HEK293 (cell line): Measurements from ENCODE around the gene TIAL1.
A peak's percentile ranks its signal among the peaks of the same experiment; 100 is the strongest.

Experiments used
- CTCF ChIA-PET: fragments of 350-600 bp; formaldehyde crosslinking; extraction: SDS; loops from one replicate; lab custom pipeline; 2021; ENCODE audit warnings: antibody characterized with exemption; lab: Yijun Ruan, JAX
- POLR2A ChIA-PET: fragments of 300-600 bp; formaldehyde crosslinking; extraction: SDS; loops from one replicate; lab custom pipeline; 2020; ENCODE audit warnings: antibody characterized with exemption, inconsistent platforms; lab: Yijun Ruan, JAX
- H3K27ac ChIP-seq: fragments of 200-500 bp; sonication (Bioruptor generic); 2 replicates; pipeline ENCODE4 v1.5.1; 2014; ENCODE audit warnings: low read depth, low read length, control low read depth, inconsistent platforms; ENCODE audit errors: extremely low read depth
- H3K36me3 ChIP-seq, 2 experiments: fragments of 200-500 bp in 1 of 2; sonication (Bioruptor generic) in 1 of 2; 1 replicate in 1 of 2; 2 replicates in 1 of 2; pipeline ENCODE4 v1.5.1; 2014 to 2017; ENCODE audit warnings: inconsistent platforms in 2 of 2, low read length in 2 of 2; ENCODE audit not compliant: control insufficient read depth in 2 of 2, insufficient read depth in 1 of 2
- H3K4me1 ChIP-seq: fragments of 200-500 bp; sonication (Bioruptor generic); 2 replicates; pipeline ENCODE4 v1.5.1; 2014; ENCODE audit warnings: mild to moderate bottlenecking, low read length, inconsistent platforms; ENCODE audit not compliant: control insufficient read depth, insufficient read depth
- H3K4me3 ChIP-seq: 2 replicates; pipeline ENCODE4 v1.5.1; 2011; ENCODE audit warnings: low read depth, mild to moderate bottlenecking, control low read depth, low read length, moderate library complexity
- H3K9me3 ChIP-seq: fragments of 200-500 bp; sonication (Bioruptor generic); 2 replicates; pipeline ENCODE4 v1.5.1; 2014; ENCODE audit warnings: low read depth, low read length, inconsistent platforms; ENCODE audit not compliant: control insufficient read depth, insufficient read depth
- CTCF ChIP-seq: fragments of 450-650 bp; formaldehyde crosslinking; IDR thresholded peaks from 2 replicates; pipeline ENCODE4 v1.5.1; 2016; ENCODE audit warnings: missing biosample characterization, missing genetic modification characterization
- ELK4 ChIP-seq: IDR thresholded peaks from 2 replicates; pipeline ENCODE4 v1.6.1; 2011; ENCODE audit warnings: mild to moderate bottlenecking, low read depth, low read length, borderline replicate concordance
- GLIS2 ChIP-seq: fragments of 450-650 bp; formaldehyde crosslinking; IDR thresholded peaks from 2 replicates; pipeline ENCODE4 v1.5.1; 2016; ENCODE audit warnings: missing biosample characterization, missing genetic modification characterization
- KLF10 ChIP-seq: fragments of 450-650 bp; IDR thresholded peaks from 2 replicates; pipeline ENCODE4 v1.5.1; 2018; ENCODE audit warnings: missing biosample characterization, mild to moderate bottlenecking, missing genetic modification characterization
- OSR2 ChIP-seq: fragments of 450-650 bp; formaldehyde crosslinking; IDR thresholded peaks from 2 replicates; pipeline ENCODE4 v1.5.1; 2016; ENCODE audit warnings: missing biosample characterization, missing genetic modification characterization
- PATZ1 ChIP-seq: fragments of 450-650 bp; formaldehyde crosslinking; IDR thresholded peaks from 2 replicates; pipeline ENCODE4 v1.5.1; 2016; ENCODE audit warnings: missing biosample characterization, missing genetic modification characterization
- PRDM10 ChIP-seq: fragments of 450-650 bp; formaldehyde crosslinking; IDR thresholded peaks from 2 replicates; pipeline ENCODE4 v1.5.1; 2016; ENCODE audit warnings: missing biosample characterization, missing genetic modification characterization
- SCRT1 ChIP-seq: fragments of 450-650 bp; formaldehyde crosslinking; IDR thresholded peaks from 2 replicates; pipeline ENCODE4 v1.5.1; 2016; ENCODE audit warnings: missing biosample characterization, missing genetic modification characterization, borderline replicate concordance
- SCRT2 ChIP-seq: fragments of 450-650 bp; formaldehyde crosslinking; IDR thresholded peaks from 2 replicates; pipeline ENCODE4 v1.5.1; 2016; ENCODE audit warnings: missing biosample characterization, missing genetic modification characterization
- TRIM28 ChIP-seq: IDR thresholded peaks from 2 replicates; pipeline ENCODE4 v1.6.1; 2011; ENCODE audit warnings: low read length, control low read depth, borderline replicate concordance
- WT1 ChIP-seq: fragments of 450-650 bp; formaldehyde crosslinking; IDR thresholded peaks from 2 replicates; pipeline ENCODE4 v1.5.1; 2016; ENCODE audit warnings: missing biosample characterization, missing genetic modification characterization
- ZBTB20 ChIP-seq: fragments of 450-650 bp; formaldehyde crosslinking; IDR thresholded peaks from 2 replicates; pipeline ENCODE4 v1.5.1; 2016; ENCODE audit warnings: missing biosample characterization, missing genetic modification characterization
- ZBTB48 ChIP-seq: fragments of 450-650 bp; formaldehyde crosslinking; IDR thresholded peaks from 2 replicates; pipeline ENCODE4 v1.5.1; 2016; ENCODE audit warnings: missing biosample characterization, missing genetic modification characterization
- ZIC2 ChIP-seq: fragments of 450-650 bp; formaldehyde crosslinking; IDR thresholded peaks from 2 replicates; pipeline ENCODE4 v1.5.1; 2016; ENCODE audit warnings: missing biosample characterization, missing genetic modification characterization
- ZNF148 ChIP-seq: fragments of 450-650 bp; formaldehyde crosslinking; IDR thresholded peaks from 2 replicates; pipeline ENCODE4 v1.5.0; 2017; ENCODE audit warnings: missing biosample characterization, missing genetic modification characterization, borderline replicate concordance
- ZNF184 ChIP-seq: fragments of 450-650 bp; IDR thresholded peaks from 2 replicates; pipeline ENCODE4 v1.5.1; 2018; ENCODE audit warnings: missing biosample characterization, mild to moderate bottlenecking, missing genetic modification characterization
- ZNF292 ChIP-seq: fragments of 450-650 bp; formaldehyde crosslinking; IDR thresholded peaks from 2 replicates; pipeline ENCODE4 v1.5.1; 2016; ENCODE audit warnings: low read depth, missing biosample characterization, missing genetic modification characterization, borderline replicate concordance
- ZNF366 ChIP-seq: fragments of 450-650 bp; formaldehyde crosslinking; conservative IDR thresholded peaks from 2 replicates; pipeline ENCODE4 v1.5.1; 2016; ENCODE audit warnings: missing biosample characterization, missing genetic modification characterization
- ZNF600 ChIP-seq: fragments of 450-650 bp; formaldehyde crosslinking; IDR thresholded peaks from 2 replicates; pipeline ENCODE4 v1.5.1; 2016; ENCODE audit warnings: missing biosample characterization, missing genetic modification characterization
- ZSCAN30 ChIP-seq: fragments of 450-650 bp; IDR thresholded peaks from 2 replicates; pipeline ENCODE4 v1.5.1; 2018; ENCODE audit warnings: missing biosample characterization, mild to moderate bottlenecking, missing genetic modification characterization, moderate library complexity

Gene TIAL1

GRCh38 chr10:119538632-119539358 lies 58.0 kb downstream of the TIAL1 start:
- TF ChIP-seq GLIS2 (tag by site-specific recombination), result peak; percentile 44
- TF ChIP-seq CTCF (tag by site-specific recombination), result peak; percentile 59
- TF ChIP-seq OSR2 (tag by site-specific recombination), result 0 out of 2 replicates have a peak, but pooled peaks have one; percentile 29
- TF ChIP-seq SCRT1 (tag by site-specific recombination), result 0 out of 2 replicates have a peak, but pooled peaks have one; percentile 28
- peak; percentile 86 for TF ChIP-seq SCRT2 (tag by site-specific recombination)
- TF ChIP-seq KLF10 (tag by site-specific recombination), result no peak
- TF ChIP-seq ZIC2 (tag by site-specific recombination), result peak; percentile 95
- TF ChIP-seq ZBTB48 (tag by site-specific recombination), result peak; percentile 76
- no peak for TF ChIP-seq TRIM28
- TF ChIP-seq ZBTB20 (tag by site-specific recombination), result 0 out of 2 replicates have a peak, but pooled peaks have one; percentile 16
- Histone ChIP-seq H3K9me3 (no peaks in the 10 kb centered on the region), H3K4me3 (no peak overlapping the region), H3K36me3 (no peaks in the 10 kb centered on the region), H3K4me1 (peaks cover 8% of the 10 kb centered on the region; the same call in 1 of the 2 replicates), H3K27ac (no peak overlapping the region)
- ChIA-PET CTCF (interaction anchor here (0.9 to 1.7 kb wide), 3 partner anchors 12 to 339 kb away, joined by 3 to 5 read pairs (median 3); no protein-coding TSS in a partner anchor), POLR2A (interaction anchor here (0.9 kb wide), 1 partner anchor 9 kb away, joined by 3 read pairs; no protein-coding TSS in a partner anchor)

GRCh38 chr10:119537953-119538630 lies 58.7 kb downstream of the TIAL1 start:
- ChIA-PET CTCF (interaction anchor here (0.9 to 1.7 kb wide), 3 partner anchors 11 to 339 kb away, joined by 3 to 5 read pairs (median 3); no protein-coding TSS in a partner anchor), POLR2A (interaction anchor here (0.9 kb wide), 1 partner anchor 9 kb away, joined by 3 read pairs; no protein-coding TSS in a partner anchor)
- Histone ChIP-seq H3K27ac (no peak overlapping the region), H3K4me1 (peaks cover 8% of the 10 kb centered on the region; the same call in 1 of the 2 replicates), H3K4me3 (no peak overlapping the region), H3K9me3 (no peaks in the 10 kb centered on the region), H3K36me3 (no peaks in the 10 kb centered on the region)
- 0 out of 2 replicates have a peak, but pooled peaks have one; percentile 16 for TF ChIP-seq ZNF600 (tag by site-specific recombination)
- no peak for TF ChIP-seq ZNF292 (tag by site-specific recombination)
- TF ChIP-seq ZNF184 (tag by site-specific recombination), result no peak
- TF ChIP-seq WT1, result 0 out of 2 replicates have a peak, but pooled peaks have one; percentile 23
- TF ChIP-seq ELK4, result no peak
- TF ChIP-seq PATZ1, result no peak
- TF ChIP-seq ZNF148 (tag by site-specific recombination), result no peak
- TF ChIP-seq PRDM10 (tag by site-specific recombination), result peak; percentile 89
- TF ChIP-seq ZSCAN30 (tag by site-specific recombination), result no peak
- TF ChIP-seq ZNF366 (tag by site-specific recombination), result peak; percentile 95
